Thymus (tissue), 11 donors: ENCODE data around the gene SLC16A7. TPM values are rescaled to one million over a fixed set of nuclear protein-coding genes. Genes with fewer than 3 reads are reported as not detected.

Experiments used
- DNase-seq, 9 donors: peaks; one replicate each; pipeline ENCODE4 v3.0.0-alpha.2; 2013; ENCODE audit warnings: low spot score in 9 of 9, low read depth in 6 of 9, missing footprints in 1 of 9
- H3K27ac ChIP-seq, 2 donors: one replicate each; pipeline ENCODE4 v1.5.1; 2013; ENCODE audit warnings: control low read depth in 1 of 2, low read depth in 1 of 2, low read length in 1 of 2, mild to moderate bottlenecking in 1 of 2, moderate library complexity in 1 of 2
- H3K27me3 ChIP-seq, 2 donors: one replicate each; pipeline ENCODE4 v1.5.1; 2013; ENCODE audit warnings: low read length in 1 of 2; ENCODE audit not compliant: control insufficient read depth in 2 of 2, insufficient read depth in 1 of 2
- H3K36me3 ChIP-seq, 2 donors: one replicate each; pipeline ENCODE4 v1.5.1; 2013; ENCODE audit warnings: low read length in 1 of 2, mild to moderate bottlenecking in 1 of 2, moderate library complexity in 1 of 2; ENCODE audit not compliant: control insufficient read depth in 2 of 2, insufficient read depth in 2 of 2
- H3K4me1 ChIP-seq, 2 donors: one replicate each; pipeline ENCODE4 v1.5.1; 2013; ENCODE audit warnings: low read length in 2 of 2; ENCODE audit not compliant: control insufficient read depth in 2 of 2, insufficient read depth in 2 of 2
- H3K4me3 ChIP-seq, 2 donors: one replicate each; pipeline ENCODE4 v1.5.1; 2013; ENCODE audit warnings: low read length in 2 of 2, control low read depth in 1 of 2, mild to moderate bottlenecking in 1 of 2
- H3K9me3 ChIP-seq, 2 donors: one replicate each; pipeline ENCODE4 v1.5.1; 2013; ENCODE audit warnings: low read length in 1 of 2, mild to moderate bottlenecking in 1 of 2; ENCODE audit not compliant: control insufficient read depth in 2 of 2, insufficient read depth in 1 of 2
- WGBS: extraction: QIAGEN DNeasy Blood & Tissue Kit; methylation state at CpG from one replicate; pipeline ENCODE4 v1.1.7; 2013; 5-methylcytosine and 5-hydroxymethylcytosine counted together
- polyA plus RNA-seq: library from polyadenylated mRNA; stranded (reverse); fragments of 200-250 nt; gene quantifications from one replicate; pipeline ENCODE4 v1.2.3, GENCODE V29; 2013
- total RNA-seq: library from RNA; stranded (reverse); fragments of 120-200 nt; gene quantifications from one replicate; pipeline ENCODE4 v1.2.4, GENCODE V29; 2013
- donor health status: healthy.

SLC16A7 gene
- total and polyA plus RNA-seq, 2 donors = 6.2 to 11.0 TPM

DNA sequence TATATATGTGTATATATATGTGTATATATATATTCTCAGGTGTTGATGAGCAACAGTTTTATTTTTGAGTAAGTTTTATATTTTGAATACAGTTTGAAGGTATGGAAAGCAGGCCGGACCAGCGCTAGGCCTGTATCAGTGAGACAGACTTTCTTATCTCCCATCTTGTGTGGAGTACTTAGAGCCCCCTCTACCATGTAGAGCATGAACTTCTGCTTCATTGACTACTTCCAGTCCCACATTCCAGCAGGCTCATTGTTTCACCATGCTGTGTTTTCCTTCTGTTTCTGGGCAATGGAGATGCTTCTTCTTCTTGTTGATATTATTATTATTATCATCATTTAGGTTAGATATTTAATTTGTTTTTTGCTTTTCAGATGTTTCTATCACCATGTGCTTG, 76.4 kb downstream of the SLC16A7 start:
- Histone ChIP-seq H3K27ac (no peak overlapping the region), H3K9me3 (peaks cover 0 to 8% of the 10 kb centered on the region in 2 donors), H3K36me3 (peaks cover 0 to 4% of the 10 kb centered on the region in 2 donors), H3K4me1 (no peaks in the 10 kb centered on the region), H3K4me3 (no peak overlapping the region), H3K27me3 (no peaks in the 10 kb centered on the region)
- WGBS = 96% methylated on average over 2 of the region's 2 CpGs
- DNase-seq = no peak

DNA sequence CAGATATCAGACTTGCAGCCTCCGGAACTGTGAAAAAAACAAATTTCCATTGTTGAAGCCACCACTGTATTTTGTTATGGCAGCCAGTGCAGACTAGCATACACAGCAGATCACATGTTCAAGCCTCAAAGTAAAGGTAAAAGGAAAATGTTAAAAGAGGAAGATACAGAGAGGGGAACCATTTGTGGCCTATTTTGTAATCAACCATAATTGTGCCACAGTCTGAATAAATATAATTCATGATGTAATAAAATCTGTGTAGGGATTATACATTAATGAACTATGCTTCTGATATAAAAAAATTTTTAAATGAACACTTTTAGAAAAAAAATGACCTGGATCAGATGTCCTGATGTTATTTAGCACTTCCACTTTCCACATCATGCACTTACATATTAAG, 79.6 kb downstream of the SLC16A7 start:
- DNase-seq = no peak
- no peak overlapping the region for H3K27ac ChIP-seq
- H3K27me3 ChIP-seq = no peaks in the 10 kb centered on the region
- 98% methylated on average over 1 of the region's 1 CpG for WGBS
- peaks cover 0 to 4% of the 10 kb centered on the region in 2 donors for H3K36me3 ChIP-seq
- H3K4me1 ChIP-seq = no peaks in the 10 kb centered on the region
- peaks cover 2 to 15% of the 10 kb centered on the region in 2 donors for H3K9me3 ChIP-seq
- no peak overlapping the region for H3K4me3 ChIP-seq

DNA sequence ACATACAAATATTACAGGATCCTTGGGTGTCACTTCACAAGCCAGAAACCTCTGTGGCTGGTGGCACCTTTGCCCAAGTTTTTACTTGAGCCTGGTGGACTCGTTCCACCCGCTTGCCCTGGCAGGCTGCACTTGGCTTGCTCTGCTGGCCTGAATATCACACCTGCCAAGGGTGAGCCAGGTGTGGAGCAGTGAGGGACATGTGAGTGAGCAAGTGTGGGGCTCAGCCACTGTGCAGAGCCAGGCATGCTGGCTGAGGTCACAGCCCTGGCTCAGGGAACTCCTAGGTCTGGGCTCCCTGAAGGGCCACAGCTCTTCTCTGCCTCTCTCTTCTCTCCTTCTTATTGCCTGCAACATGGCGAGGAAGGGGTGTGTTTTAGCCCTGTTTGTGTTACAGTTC, 82.0 kb downstream of the SLC16A7 start:
- no peak overlapping the region for H3K4me3 ChIP-seq
- H3K27ac ChIP-seq = no peak overlapping the region
- peaks cover 2 to 15% of the 10 kb centered on the region in 2 donors for H3K9me3 ChIP-seq
- no peak for DNase-seq
- WGBS = 66% methylated on average over 3 of the region's 3 CpGs
- no peaks in the 10 kb centered on the region for H3K4me1 ChIP-seq
- peaks cover 0 to 4% of the 10 kb centered on the region in 2 donors for H3K36me3 ChIP-seq
- no peaks in the 10 kb centered on the region for H3K27me3 ChIP-seq

DNA sequence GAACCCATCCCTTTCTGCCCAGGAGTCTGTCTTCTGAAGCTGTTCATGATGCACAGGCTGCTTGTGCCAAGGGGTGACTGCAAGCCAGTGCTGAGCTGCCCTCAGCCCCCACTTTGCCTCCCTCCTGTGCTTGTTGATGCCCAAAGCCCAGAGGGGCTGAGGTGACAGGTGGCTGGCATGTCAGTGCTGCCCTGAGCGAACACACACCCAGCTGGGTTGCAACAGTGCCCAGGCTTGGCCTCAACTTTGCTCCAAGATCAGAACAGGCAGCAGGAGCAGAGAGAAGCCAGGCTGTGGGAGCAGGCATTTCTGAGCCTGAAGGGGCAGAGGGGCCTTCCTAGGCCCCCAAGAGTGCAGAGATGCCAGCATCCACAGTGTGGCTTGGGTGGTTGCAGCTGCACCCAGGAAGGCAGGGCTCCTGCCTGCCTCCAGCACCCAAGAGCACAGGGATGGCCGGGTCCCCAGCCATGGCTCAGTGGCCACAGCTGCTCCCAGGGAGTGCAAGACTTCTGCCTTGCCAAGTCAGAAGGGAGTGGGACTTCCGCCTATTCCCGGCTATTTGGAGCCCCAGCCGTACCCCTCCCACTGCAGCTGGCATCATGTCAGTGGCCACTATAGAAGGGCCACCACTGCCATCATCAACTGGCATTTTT, 83.1 kb downstream of the SLC16A7 start:
- no peaks in the 10 kb centered on the region for H3K4me1 ChIP-seq
- H3K9me3 ChIP-seq = peaks cover 2 to 15% of the 10 kb centered on the region in 2 donors
- DNase-seq = no peak
- no peaks in the 10 kb centered on the region for H3K27me3 ChIP-seq
- H3K4me3 ChIP-seq = no peak overlapping the region
- peaks cover 0 to 4% of the 10 kb centered on the region in 2 donors for H3K36me3 ChIP-seq
- WGBS = 97% methylated on average over 5 of the region's 5 CpGs
- H3K27ac ChIP-seq = no peak overlapping the region

DNA sequence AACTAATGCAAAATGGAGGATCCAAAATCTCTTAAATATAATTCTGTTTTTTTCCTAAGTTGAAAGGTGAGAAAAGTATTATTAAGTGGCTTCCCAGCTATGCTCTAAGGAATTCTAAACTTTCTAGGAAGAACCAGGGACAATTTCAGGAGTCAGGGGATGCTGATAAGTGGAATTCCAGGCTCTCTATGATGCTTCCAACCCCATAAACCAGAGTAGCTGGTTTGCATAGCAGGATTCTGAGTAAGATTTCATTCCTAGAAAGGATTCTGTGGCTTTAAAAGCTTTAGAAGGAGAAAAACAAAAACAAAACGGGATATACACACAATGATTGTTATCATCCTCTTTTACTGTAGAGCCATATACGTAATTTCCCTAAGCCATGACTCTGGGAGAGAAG, 93.9 kb downstream of the SLC16A7 start:
- Histone ChIP-seq H3K4me1 (no peaks in the 10 kb centered on the region), H3K27ac (no peak overlapping the region), H3K4me3 (no peak overlapping the region), H3K27me3 (no peaks in the 10 kb centered on the region), H3K36me3 (no peaks in the 10 kb centered on the region), H3K9me3 (no peaks in the 10 kb centered on the region)
- WGBS = 97% methylated on average over 2 of the region's 2 CpGs
- DNase-seq = no peak

DNA sequence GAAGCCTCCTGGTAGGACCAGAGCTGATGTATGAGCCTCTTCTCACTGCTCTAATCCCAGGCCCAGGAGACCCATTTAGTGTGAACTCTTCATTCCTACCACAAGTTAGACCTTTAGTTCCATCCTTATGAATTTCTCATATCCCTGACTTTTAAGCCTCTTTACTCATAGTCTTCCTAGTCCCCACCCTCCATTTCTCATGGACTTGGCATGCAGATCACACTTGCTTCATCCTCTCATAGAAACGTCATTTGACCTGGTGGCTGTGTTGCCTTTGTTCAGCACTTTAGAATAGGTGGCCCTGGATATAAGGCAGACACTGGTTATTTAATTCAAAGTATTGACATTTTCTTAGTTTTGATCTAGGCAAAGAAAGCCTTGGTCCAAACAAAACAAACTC, 99.5 kb downstream of the SLC16A7 start:
- H3K36me3 ChIP-seq = no peaks in the 10 kb centered on the region
- H3K4me1 ChIP-seq = no peaks in the 10 kb centered on the region
- WGBS = 99% methylated on average over 1 of the region's 1 CpG
- no peaks in the 10 kb centered on the region for H3K9me3 ChIP-seq
- H3K27me3 ChIP-seq = no peaks in the 10 kb centered on the region
- no peak overlapping the region for H3K27ac ChIP-seq
- no peak for DNase-seq
- H3K4me3 ChIP-seq = no peak overlapping the region

DNA sequence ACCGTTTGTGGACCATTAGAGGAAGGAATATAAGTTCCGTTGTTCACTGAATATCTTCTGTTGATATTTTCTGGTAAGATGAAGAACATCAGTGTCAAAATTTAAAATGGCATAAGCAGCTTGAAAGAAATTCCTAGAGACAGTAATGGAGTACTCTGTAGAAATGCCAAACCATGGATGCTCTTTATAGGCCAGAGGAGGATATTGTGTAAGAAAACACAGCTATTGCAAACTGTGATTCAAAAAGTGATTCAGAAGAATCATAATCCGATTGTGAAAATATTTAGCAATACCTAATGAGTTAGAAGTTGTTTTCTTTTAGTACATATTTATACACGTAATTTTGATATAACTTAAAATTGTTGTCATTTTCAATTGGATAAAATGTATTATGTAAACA, 102.8 kb downstream of the SLC16A7 start:
- DNase-seq = no peak
- H3K27ac ChIP-seq = no peak overlapping the region
- no peaks in the 10 kb centered on the region for H3K27me3 ChIP-seq
- H3K4me1 ChIP-seq = no peaks in the 10 kb centered on the region
- H3K36me3 ChIP-seq = no peaks in the 10 kb centered on the region
- no peak overlapping the region for H3K4me3 ChIP-seq
- 98% methylated on average over 4 of the region's 4 CpGs for WGBS
- H3K9me3 ChIP-seq = no peaks in the 10 kb centered on the region

DNA sequence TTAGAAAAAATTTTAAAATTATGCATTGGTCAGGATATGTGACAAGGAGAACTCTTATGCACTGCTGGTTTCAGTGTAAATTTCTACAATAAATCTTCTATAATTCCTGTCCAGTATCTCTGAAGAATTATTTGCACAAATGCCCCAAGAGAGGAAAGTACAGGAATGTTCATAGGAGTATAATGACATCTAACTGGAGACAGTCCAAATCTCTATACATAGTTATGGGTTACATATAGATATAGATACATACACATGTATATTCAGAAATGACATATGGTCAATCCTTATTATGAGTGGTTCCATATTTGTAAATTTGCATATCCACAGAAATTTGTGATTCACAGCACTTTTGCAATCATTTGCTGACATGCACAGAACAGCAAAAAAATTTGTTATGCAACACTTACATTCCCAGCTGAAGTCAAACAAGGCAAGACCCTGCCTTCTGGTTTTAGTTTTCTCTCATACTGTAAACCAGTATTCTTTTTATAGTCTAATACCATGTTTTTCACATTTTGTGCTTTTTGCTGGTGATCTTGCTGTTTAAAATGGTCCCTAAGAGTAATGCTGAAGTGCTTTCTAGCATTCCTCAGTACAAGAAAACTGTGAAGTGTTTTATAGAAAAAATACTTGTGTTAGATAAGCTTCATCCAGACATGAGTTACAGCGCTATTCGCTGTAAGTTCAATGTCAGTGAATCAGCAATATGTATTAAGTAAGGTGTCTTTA, 103.8 kb downstream of the SLC16A7 start:
- Histone ChIP-seq H3K27me3 (no peaks in the 10 kb centered on the region), H3K4me3 (no peak overlapping the region), H3K9me3 (no peaks in the 10 kb centered on the region), H3K36me3 (peaks cover 0 to under 1% of the 10 kb centered on the region in 2 donors), H3K4me1 (no peaks in the 10 kb centered on the region), H3K27ac (no peak overlapping the region)
- WGBS = 96% methylated on average over 2 of the region's 2 CpGs
- DNase-seq = no peak

DNA sequence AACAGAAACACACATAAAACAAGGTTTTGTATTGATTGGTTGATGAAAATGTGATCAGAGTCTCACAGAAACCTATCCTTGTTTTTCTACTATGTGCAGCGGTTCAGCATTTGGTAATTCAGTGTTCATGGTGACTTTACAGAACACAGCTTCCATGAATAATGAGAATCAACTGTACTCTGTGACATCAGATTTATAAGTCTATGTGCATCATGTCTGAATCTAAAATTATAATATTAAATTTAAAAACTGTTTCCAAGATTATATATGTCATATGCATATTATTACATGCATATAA, 104.3 kb downstream of the SLC16A7 start:
- H3K27ac ChIP-seq = no peak overlapping the region

More for the DNA sequence above, 104.3 kb downstream of the SLC16A7 start:
- Histone ChIP-seq H3K36me3 (peaks cover 0 to 2% of the 10 kb centered on the region in 2 donors), H3K4me3 (no peak overlapping the region), H3K27me3 (no peaks in the 10 kb centered on the region), H3K9me3 (no peaks in the 10 kb centered on the region), H3K4me1 (no peaks in the 10 kb centered on the region)
- no peak for DNase-seq
- 99% methylated on average over 1 of the region's 1 CpG for WGBS
